HEK293 (cell line): ENCODE results near the gene LMO4.

Experiments used
- CTCF ChIA-PET: fragments of 350-600 bp; formaldehyde crosslinking; extraction: SDS; loops from one replicate; lab custom pipeline; 2021; ENCODE audit warnings: antibody characterized with exemption; lab: Yijun Ruan, JAX
- POLR2A ChIA-PET: fragments of 300-600 bp; formaldehyde crosslinking; extraction: SDS; loops from one replicate; lab custom pipeline; 2020; ENCODE audit warnings: antibody characterized with exemption, inconsistent platforms; lab: Yijun Ruan, JAX
- H3K27ac ChIP-seq: fragments of 200-500 bp; sonication (Bioruptor generic); 2 replicates; pipeline ENCODE4 v1.5.1; 2014; ENCODE audit warnings: low read depth, low read length, control low read depth, inconsistent platforms; ENCODE audit errors: extremely low read depth
- H3K36me3 ChIP-seq, 2 experiments: fragments of 200-500 bp in 1 of 2; sonication (Bioruptor generic) in 1 of 2; 1 replicate in 1 of 2; 2 replicates in 1 of 2; pipeline ENCODE4 v1.5.1; 2014 to 2017; ENCODE audit warnings: inconsistent platforms in 2 of 2, low read length in 2 of 2; ENCODE audit not compliant: control insufficient read depth in 2 of 2, insufficient read depth in 1 of 2
- H3K4me1 ChIP-seq: fragments of 200-500 bp; sonication (Bioruptor generic); 2 replicates; pipeline ENCODE4 v1.5.1; 2014; ENCODE audit warnings: mild to moderate bottlenecking, low read length, inconsistent platforms; ENCODE audit not compliant: control insufficient read depth, insufficient read depth
- H3K4me3 ChIP-seq: 2 replicates; pipeline ENCODE4 v1.5.1; 2011; ENCODE audit warnings: low read depth, mild to moderate bottlenecking, control low read depth, low read length, moderate library complexity
- H3K9me3 ChIP-seq: fragments of 200-500 bp; sonication (Bioruptor generic); 2 replicates; pipeline ENCODE4 v1.5.1; 2014; ENCODE audit warnings: low read depth, low read length, inconsistent platforms; ENCODE audit not compliant: control insufficient read depth, insufficient read depth
- KLF7 ChIP-seq: fragments of 450-650 bp; formaldehyde crosslinking; IDR thresholded peaks from 2 replicates; pipeline ENCODE4 v1.5.1; 2016; ENCODE audit warnings: missing biosample characterization, missing genetic modification characterization, borderline replicate concordance
- REPIN1 ChIP-seq: fragments of 450-650 bp; formaldehyde crosslinking; IDR thresholded peaks from 2 replicates; pipeline ENCODE4 v1.5.1; 2017; ENCODE audit warnings: missing biosample characterization, missing genetic modification characterization, low read depth
- SETDB1 ChIP-seq: IDR thresholded peaks from one replicate; pipeline ENCODE4 v1.6.1; 2017; ENCODE audit warnings: mild to moderate bottlenecking, low read length, moderate library complexity, mixed read lengths; ENCODE audit not compliant: insufficient read length
- ZBTB48 ChIP-seq: fragments of 450-650 bp; formaldehyde crosslinking; IDR thresholded peaks from 2 replicates; pipeline ENCODE4 v1.5.1; 2016; ENCODE audit warnings: missing biosample characterization, missing genetic modification characterization
- ZNF174 ChIP-seq: fragments of 450-650 bp; formaldehyde crosslinking; IDR thresholded peaks from 2 replicates; pipeline ENCODE4 v1.5.0; 2017; ENCODE audit warnings: missing biosample characterization, mild to moderate bottlenecking, missing genetic modification characterization
- ZNF302 ChIP-seq: fragments of 450-650 bp; formaldehyde crosslinking; IDR thresholded peaks from 2 replicates; pipeline ENCODE4 v1.5.1; 2016; ENCODE audit warnings: missing biosample characterization, missing genetic modification characterization, low read depth
- ZNF335 ChIP-seq: fragments of 450-650 bp; formaldehyde crosslinking; conservative IDR thresholded peaks from 2 replicates; pipeline ENCODE4 v1.5.1; 2016; ENCODE audit warnings: missing biosample characterization, missing genetic modification characterization
- ZNF426 ChIP-seq: fragments of 450-650 bp; formaldehyde crosslinking; IDR thresholded peaks from 2 replicates; pipeline ENCODE4 v1.5.1; 2017; ENCODE audit warnings: missing biosample characterization, missing genetic modification characterization, mild to moderate bottlenecking, inconsistent platforms, moderate library complexity
- ZNF473 ChIP-seq: fragments of 450-650 bp; formaldehyde crosslinking; IDR thresholded peaks from 2 replicates; pipeline ENCODE4 v1.5.1; 2017; ENCODE audit warnings: missing biosample characterization, missing genetic modification characterization
- ZNF510 ChIP-seq: fragments of 450-650 bp; formaldehyde crosslinking; IDR thresholded peaks from 2 replicates; pipeline ENCODE4 v1.5.1; 2018; ENCODE audit warnings: mild to moderate bottlenecking, missing genetic modification characterization, missing biosample characterization; ENCODE audit not compliant: insufficient replicate concordance
- ZNF521 ChIP-seq: fragments of 450-650 bp; formaldehyde crosslinking; IDR thresholded peaks from 2 replicates; pipeline ENCODE4 v1.5.1; 2017; ENCODE audit warnings: missing biosample characterization, mild to moderate bottlenecking, missing genetic modification characterization
- ZNF555 ChIP-seq: fragments of 450-650 bp; formaldehyde crosslinking; conservative IDR thresholded peaks from 2 replicates; pipeline ENCODE4 v1.5.1; 2017; ENCODE audit warnings: missing biosample characterization, mild to moderate bottlenecking, missing genetic modification characterization, inconsistent platforms
- ZNF621 ChIP-seq: fragments of 450-650 bp; formaldehyde crosslinking; IDR thresholded peaks from 2 replicates; pipeline ENCODE4 v1.5.1; 2017; ENCODE audit warnings: missing biosample characterization, missing genetic modification characterization
- ZNF658 ChIP-seq: fragments of 450-650 bp; formaldehyde crosslinking; IDR thresholded peaks from 2 replicates; pipeline ENCODE4; 2016; ENCODE audit warnings: missing biosample characterization, missing genetic modification characterization
- ZNF76 ChIP-seq: fragments of 450-650 bp; formaldehyde crosslinking; IDR thresholded peaks from 2 replicates; pipeline ENCODE4; 2016; ENCODE audit warnings: low read depth, missing biosample characterization, missing genetic modification characterization, borderline replicate concordance
- ZNF791 ChIP-seq: fragments of 450-650 bp; formaldehyde crosslinking; IDR thresholded peaks from 2 replicates; pipeline ENCODE4 v1.5.1; 2016; ENCODE audit warnings: missing biosample characterization, missing genetic modification characterization
- TF ChIP-seq, protein P1 (sequence below): fragments of 450-650 bp; formaldehyde crosslinking; IDR thresholded peaks from 2 replicates; pipeline ENCODE4 v1.5.1; 2016; ENCODE audit warnings: missing biosample characterization, missing genetic modification characterization
- TF ChIP-seq, protein P2 (sequence below): fragments of 450-650 bp; formaldehyde crosslinking; IDR thresholded peaks from 2 replicates; pipeline ENCODE4 v1.5.1; 2016; ENCODE audit warnings: missing biosample characterization, missing genetic modification characterization
- TF ChIP-seq, protein P3 (sequence below): fragments of 450-650 bp; formaldehyde crosslinking; IDR thresholded peaks from 2 replicates; pipeline ENCODE4 v1.5.1; 2016; ENCODE audit warnings: missing biosample characterization, missing genetic modification characterization
- TF ChIP-seq, protein P4 (sequence below): fragments of 450-650 bp; formaldehyde crosslinking; IDR thresholded peaks from 2 replicates; pipeline ENCODE4 v1.5.1; 2016; ENCODE audit warnings: missing biosample characterization, missing genetic modification characterization, borderline replicate concordance

The LMO4 gene

DNA sequence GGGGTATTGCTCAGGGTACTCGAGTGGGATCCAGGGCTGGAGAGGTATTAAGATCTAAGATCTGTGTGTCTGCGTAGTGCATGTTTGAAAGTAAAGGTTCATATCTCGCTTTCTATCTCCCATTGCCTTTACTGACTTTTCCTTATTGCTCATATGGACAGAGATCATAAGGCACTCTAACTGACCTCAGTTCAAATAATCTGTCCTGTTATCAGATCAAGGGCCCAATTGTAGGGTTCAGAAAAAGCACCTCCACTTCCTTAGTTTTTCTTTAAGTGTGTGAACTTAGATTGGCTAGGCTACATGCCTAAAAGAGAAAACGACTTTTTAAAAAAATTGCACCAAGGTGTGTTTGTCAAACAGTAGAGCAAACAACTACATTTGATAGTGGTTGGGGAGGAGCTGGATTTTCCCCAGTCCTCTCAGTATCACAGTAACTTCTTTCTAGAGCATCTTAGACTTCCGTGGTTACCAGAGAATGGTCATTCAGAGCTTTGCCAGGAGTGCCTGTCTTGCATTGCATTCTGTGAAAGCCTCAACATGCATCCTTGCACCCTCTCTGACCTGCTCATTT is 57.6 kb downstream of the LMO4 start (continued):
- TF ChIP-seq, protein P1, sequence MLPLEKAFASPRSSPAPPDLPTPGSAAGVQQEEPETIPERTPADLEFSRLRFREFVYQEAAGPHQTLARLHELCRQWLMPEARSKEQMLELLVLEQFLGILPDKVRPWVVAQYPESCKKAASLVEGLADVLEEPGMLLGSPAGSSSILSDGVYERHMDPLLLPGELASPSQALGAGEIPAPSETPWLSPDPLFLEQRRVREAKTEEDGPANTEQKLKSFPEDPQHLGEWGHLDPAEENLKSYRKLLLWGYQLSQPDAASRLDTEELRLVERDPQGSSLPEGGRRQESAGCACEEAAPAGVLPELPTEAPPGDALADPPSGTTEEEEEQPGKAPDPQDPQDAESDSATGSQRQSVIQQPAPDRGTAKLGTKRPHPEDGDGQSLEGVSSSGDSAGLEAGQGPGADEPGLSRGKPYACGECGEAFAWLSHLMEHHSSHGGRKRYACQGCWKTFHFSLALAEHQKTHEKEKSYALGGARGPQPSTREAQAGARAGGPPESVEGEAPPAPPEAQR (tag by site-specific recombination), result no peak
- TF ChIP-seq KLF7 (tag by site-specific recombination) (no peak), REPIN1 (no peak), ZNF555 (tag by site-specific recombination) (no peak), ZNF174 (tag by site-specific recombination) (no peak), ZNF473 (tag by site-specific recombination) (no peak)
- TF ChIP-seq, protein P2, sequence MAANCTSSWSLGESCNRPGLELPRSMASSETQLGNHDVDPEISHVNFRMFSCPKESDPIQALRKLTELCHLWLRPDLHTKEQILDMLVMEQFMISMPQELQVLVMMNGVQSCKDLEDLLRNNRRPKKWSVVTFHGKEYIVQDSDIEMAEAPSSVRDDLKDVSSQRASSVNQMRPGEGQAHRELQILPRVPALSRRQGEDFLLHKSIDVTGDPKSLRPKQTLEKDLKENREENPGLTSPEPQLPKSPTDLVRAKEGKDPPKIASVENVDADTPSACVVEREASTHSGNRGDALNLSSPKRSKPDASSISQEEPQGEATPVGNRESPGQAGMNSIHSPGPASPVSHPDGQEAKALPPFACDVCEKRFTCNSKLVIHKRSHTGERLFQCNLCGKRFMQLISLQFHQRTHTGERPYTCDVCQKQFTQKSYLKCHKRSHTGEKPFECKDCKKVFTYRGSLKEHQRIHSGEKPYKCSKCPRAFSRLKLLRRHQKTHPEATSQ, result no peak

DNA sequence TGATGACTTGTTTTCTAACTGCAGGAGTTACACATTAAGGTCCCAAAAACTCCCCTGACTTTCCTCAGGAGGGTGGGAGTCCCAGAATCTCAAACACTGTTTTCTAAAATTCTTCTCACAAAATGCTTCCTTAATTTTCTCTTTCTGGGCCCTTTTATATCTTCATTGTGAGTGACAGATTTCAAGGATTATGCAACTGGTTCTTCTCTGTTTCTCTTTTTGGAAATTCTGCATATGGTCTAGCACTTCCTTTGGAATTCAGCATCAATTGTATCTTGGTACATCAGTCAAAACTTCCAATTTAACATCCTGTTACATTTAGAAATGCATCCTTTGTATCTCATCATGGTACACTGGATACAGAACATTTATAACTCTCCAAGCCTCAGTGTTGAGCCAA is 59.7 kb downstream of the LMO4 start:
- CTCF ChIA-PET, result no interaction called here
- Histone ChIP-seq H3K36me3 (no peaks in the 10 kb centered on the region), H3K4me3 (no peak overlapping the region), H3K9me3 (no peaks in the 10 kb centered on the region), H3K27ac (no peak overlapping the region), H3K4me1 (peaks cover 8% of the 10 kb centered on the region)
- TF ChIP-seq ZNF658 (tag by site-specific recombination), result no peak
- no peak for TF ChIP-seq ZNF76 (tag by site-specific recombination)
- TF ChIP-seq SETDB1, result no peak
- no peak for TF ChIP-seq ZNF621
- TF ChIP-seq, protein P3, sequence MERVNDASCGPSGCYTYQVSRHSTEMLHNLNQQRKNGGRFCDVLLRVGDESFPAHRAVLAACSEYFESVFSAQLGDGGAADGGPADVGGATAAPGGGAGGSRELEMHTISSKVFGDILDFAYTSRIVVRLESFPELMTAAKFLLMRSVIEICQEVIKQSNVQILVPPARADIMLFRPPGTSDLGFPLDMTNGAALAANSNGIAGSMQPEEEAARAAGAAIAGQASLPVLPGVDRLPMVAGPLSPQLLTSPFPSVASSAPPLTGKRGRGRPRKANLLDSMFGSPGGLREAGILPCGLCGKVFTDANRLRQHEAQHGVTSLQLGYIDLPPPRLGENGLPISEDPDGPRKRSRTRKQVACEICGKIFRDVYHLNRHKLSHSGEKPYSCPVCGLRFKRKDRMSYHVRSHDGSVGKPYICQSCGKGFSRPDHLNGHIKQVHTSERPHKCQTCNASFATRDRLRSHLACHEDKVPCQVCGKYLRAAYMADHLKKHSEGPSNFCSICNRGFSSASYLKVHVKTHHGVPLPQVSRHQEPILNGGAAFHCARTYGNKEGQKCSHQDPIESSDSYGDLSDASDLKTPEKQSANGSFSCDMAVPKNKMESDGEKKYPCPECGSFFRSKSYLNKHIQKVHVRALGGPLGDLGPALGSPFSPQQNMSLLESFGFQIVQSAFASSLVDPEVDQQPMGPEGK (tag by site-specific recombination), result no peak
- no peak for TF ChIP-seq ZBTB48 (tag by site-specific recombination)
- no peak for TF ChIP-seq ZNF302 (tag by site-specific recombination)
- TF ChIP-seq, protein P2, result no peak
- no peak for TF ChIP-seq ZNF510 (tag by site-specific recombination)
- TF ChIP-seq ZNF791 (tag by site-specific recombination), result no peak
- TF ChIP-seq ZNF335, result no peak
- no peak for TF ChIP-seq ZNF521 (tag by site-specific recombination)
- TF ChIP-seq, protein P4, sequence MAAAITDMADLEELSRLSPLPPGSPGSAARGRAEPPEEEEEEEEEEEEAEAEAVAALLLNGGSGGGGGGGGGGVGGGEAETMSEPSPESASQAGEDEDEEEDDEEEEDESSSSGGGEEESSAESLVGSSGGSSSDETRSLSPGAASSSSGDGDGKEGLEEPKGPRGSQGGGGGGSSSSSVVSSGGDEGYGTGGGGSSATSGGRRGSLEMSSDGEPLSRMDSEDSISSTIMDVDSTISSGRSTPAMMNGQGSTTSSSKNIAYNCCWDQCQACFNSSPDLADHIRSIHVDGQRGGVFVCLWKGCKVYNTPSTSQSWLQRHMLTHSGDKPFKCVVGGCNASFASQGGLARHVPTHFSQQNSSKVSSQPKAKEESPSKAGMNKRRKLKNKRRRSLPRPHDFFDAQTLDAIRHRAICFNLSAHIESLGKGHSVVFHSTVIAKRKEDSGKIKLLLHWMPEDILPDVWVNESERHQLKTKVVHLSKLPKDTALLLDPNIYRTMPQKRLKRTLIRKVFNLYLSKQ (tag by site-specific recombination), result no peak
- TF ChIP-seq ZNF426 (tag by site-specific recombination), result no peak
- POLR2A ChIA-PET, result no interaction called here
